Activated CD4-positive, alpha-beta T cell treated with anti-CD3 and anti-CD28 coated beads for 36 hours (primary cell): Measurements from ENCODE around the gene ADCY2. TPM values are rescaled to one million over a fixed set of nuclear protein-coding genes. Genes with fewer than 3 reads are reported as not detected.
"Not testable (repeated sequence)": the region's sequence is repeated elsewhere in the genome, so short reads cannot be mapped to it uniquely, and the experiment has no call there.

ENCODE experiments used
- ATAC-seq: fragments of 200-7000 bp; cut with Tn5 transposase; one replicate; pipeline ENCODE4 v1.10.0; 2021; ENCODE audit warnings: mild to moderate bottlenecking, moderate library complexity
- CTCF ChIA-PET: fragments of 350-600 bp; sonication (Branson Sonifier 250); formaldehyde crosslinking; loops from one replicate; lab custom pipeline; 2021; ENCODE audit warnings: antibody characterized with exemption; lab: Charles Lee
- POLR2A ChIA-PET: fragments of 350-600 bp; sonication (Branson Sonifier 250); formaldehyde crosslinking; loops from one replicate; lab custom pipeline; 2021; ENCODE audit warnings: antibody characterized with exemption, inconsistent platforms; lab: Charles Lee
- DNase-seq: peaks from one replicate; pipeline ENCODE4 v3.0.0-alpha.2; 2020
- H3K27ac Mint-ChIP-seq: one replicate; pipeline ENCODE4 v1.8.0; 2021; ENCODE audit warnings: mixed read lengths
- H3K27me3 Mint-ChIP-seq: one replicate; pipeline ENCODE4 v1.8.0; 2021; ENCODE audit warnings: mixed read lengths
- H3K36me3 Mint-ChIP-seq: one replicate; pipeline ENCODE4 v1.8.0; 2021; ENCODE audit warnings: low read depth, mixed read lengths
- H3K4me1 Mint-ChIP-seq: one replicate; pipeline ENCODE4 v1.8.0; 2021; ENCODE audit warnings: mixed read lengths
- H3K4me3 Mint-ChIP-seq: one replicate; pipeline ENCODE4 v1.8.0; 2021; ENCODE audit warnings: mild to moderate bottlenecking, moderate library complexity, mixed read lengths
- H3K9me3 Mint-ChIP-seq: one replicate; pipeline ENCODE4 v1.8.0; 2021; ENCODE audit warnings: low read depth, mixed read lengths
- intact Hi-C, 2 experiments: fragments of 100-400 bp; cut with DNase I in 1 of 2; cut with micrococcal nuclease in 1 of 2; formaldehyde crosslinking; loops; one replicate each; pipeline versions ENCODE4 v1.14.2 to v1.15.1; 2022 to 2024; cut with DNase I, micrococcal nuclease
- total RNA-seq, 2 experiments: library from RNA; stranded (reverse); gene quantifications; one replicate each; pipeline ENCODE4 v1.2.3, GENCODE V29; 2021

ADCY2 gene
- total RNA-seq, 2 experiments from 2014 or later, result not detected

GRCh38 chr5:7422316-7423106, 26.6 kb downstream of the ADCY2 start:
- no peaks in the 10 kb centered on the region for H3K9me3 Mint-ChIP-seq
- H3K4me1 Mint-ChIP-seq, result no peaks in the 10 kb centered on the region
- no peak for DNase-seq
- POLR2A ChIA-PET, result no interaction called here
- CTCF ChIA-PET, result no interaction called here
- ATAC-seq, result no peak
- H3K27ac Mint-ChIP-seq, result no peak overlapping the region
- peaks cover 16% of the 10 kb centered on the region for H3K27me3 Mint-ChIP-seq
- H3K4me3 Mint-ChIP-seq, result no peak overlapping the region
- intact Hi-C loops, result no loop called here
- no peaks in the 10 kb centered on the region for H3K36me3 Mint-ChIP-seq

GRCh38 chr5:7423231-7423630, 27.3 kb downstream of the ADCY2 start:
- H3K27me3 Mint-ChIP-seq, result peaks cover 16% of the 10 kb centered on the region
- H3K4me1 Mint-ChIP-seq, H3K27ac Mint-ChIP-seq, DNase-seq, POLR2A ChIA-PET, H3K36me3 Mint-ChIP-seq, H3K4me3 Mint-ChIP-seq, intact Hi-C loops, H3K9me3 Mint-ChIP-seq, ATAC-seq, CTCF ChIA-PET: not testable (repeated sequence)

- CTCF ChIA-PET, result no interaction called here
- no peaks in the 10 kb centered on the region for H3K4me1 Mint-ChIP-seq
- no peak overlapping the region for H3K27ac Mint-ChIP-seq
- H3K27me3 Mint-ChIP-seq, result peaks cover 12% of the 10 kb centered on the region
- no peaks in the 10 kb centered on the region for H3K9me3 Mint-ChIP-seq
- DNase-seq, result no peak
- H3K36me3 Mint-ChIP-seq, result no peaks in the 10 kb centered on the region
- no peak overlapping the region for H3K4me3 Mint-ChIP-seq
- intact Hi-C loops, result no loop called here
- POLR2A ChIA-PET, result no interaction called here
- ATAC-seq, result no peak
Observed at GRCh38 chr5:7425830-7426229, 29.9 kb downstream of the ADCY2 start.

GRCh38 chr5:7426284-7426683, 30.3 kb downstream of the ADCY2 start:
- Mint-ChIP-seq H3K4me1 (no peaks in the 10 kb centered on the region), H3K4me3 (no peak overlapping the region), H3K27me3 (peaks cover 11% of the 10 kb centered on the region), H3K36me3 (no peaks in the 10 kb centered on the region), H3K9me3 (no peaks in the 10 kb centered on the region), H3K27ac (no peak overlapping the region)
- DNase-seq (no peak), ATAC-seq (no peak)
- ChIA-PET POLR2A (no interaction called here), CTCF (no interaction called here)
- intact Hi-C loops, result no loop called here

GRCh38 chr5:7434914-7435313, 39.0 kb downstream of the ADCY2 start:
- POLR2A ChIA-PET, result no interaction called here
- no peaks in the 10 kb centered on the region for H3K36me3 Mint-ChIP-seq

GRCh38 chr5:7435503-7435902, 39.6 kb downstream of the ADCY2 start:
- ATAC-seq, result no peak
- POLR2A ChIA-PET, result no interaction called here
- no peaks in the 10 kb centered on the region for H3K27me3 Mint-ChIP-seq
- H3K9me3 Mint-ChIP-seq, result peaks cover 4% of the 10 kb centered on the region
- intact Hi-C loops, result no loop called here
- H3K4me3 Mint-ChIP-seq, result no peak overlapping the region
- no peaks in the 10 kb centered on the region for H3K4me1 Mint-ChIP-seq
- DNase-seq, result no peak
- CTCF ChIA-PET, result no interaction called here
- H3K36me3 Mint-ChIP-seq, result no peaks in the 10 kb centered on the region
- H3K27ac Mint-ChIP-seq, result no peak overlapping the region

More at GRCh38 chr5:7434914-7435313, 39.0 kb downstream of the ADCY2 start:
- ATAC-seq (no peak), DNase-seq (no peak)
- Mint-ChIP-seq H3K4me3 (no peak overlapping the region), H3K9me3 (peaks cover 4% of the 10 kb centered on the region), H3K27ac (no peak overlapping the region), H3K4me1 (no peaks in the 10 kb centered on the region), H3K27me3 (no peaks in the 10 kb centered on the region)
- CTCF ChIA-PET, result no interaction called here
- intact Hi-C loops, result no loop called here

- Mint-ChIP-seq H3K4me3 (no peak overlapping the region), H3K27ac (no peak overlapping the region), H3K27me3 (no peaks in the 10 kb centered on the region), H3K36me3 (no peaks in the 10 kb centered on the region), H3K9me3 (peaks cover 4% of the 10 kb centered on the region), H3K4me1 (no peaks in the 10 kb centered on the region)
- intact Hi-C loops, result no loop called here
- POLR2A ChIA-PET, result no interaction called here
- no peak for ATAC-seq
- no peak for DNase-seq
- CTCF ChIA-PET, result no interaction called here
Observed at GRCh38 chr5:7436521-7436920, 40.6 kb downstream of the ADCY2 start.

- intact Hi-C loops, result no loop called here
- DNase-seq (no peak), ATAC-seq (no peak)
- Mint-ChIP-seq H3K4me3 (no peak overlapping the region), H3K9me3 (peaks cover 4% of the 10 kb centered on the region), H3K27ac (no peak overlapping the region), H3K27me3 (no peaks in the 10 kb centered on the region), H3K4me1 (no peaks in the 10 kb centered on the region), H3K36me3 (no peaks in the 10 kb centered on the region)
- ChIA-PET POLR2A (no interaction called here), CTCF (no interaction called here)
Observed at GRCh38 chr5:7437836-7438235, 41.9 kb downstream of the ADCY2 start.

GRCh38 chr5:7445068-7445467, 49.1 kb downstream of the ADCY2 start:
- ATAC-seq (no peak), DNase-seq (no peak)
- Mint-ChIP-seq H3K9me3 (no peaks in the 10 kb centered on the region), H3K4me3 (no peak overlapping the region), H3K36me3 (no peaks in the 10 kb centered on the region), H3K27me3 (no peaks in the 10 kb centered on the region), H3K27ac (no peak overlapping the region), H3K4me1 (no peaks in the 10 kb centered on the region)
- ChIA-PET CTCF (no interaction called here), POLR2A (no interaction called here)
- intact Hi-C loops, result no loop called here

GRCh38 chr5:7445831-7446230, 49.9 kb downstream of the ADCY2 start:
- Mint-ChIP-seq H3K4me1 (no peaks in the 10 kb centered on the region), H3K27ac (no peak overlapping the region), H3K9me3 (no peaks in the 10 kb centered on the region), H3K27me3 (no peaks in the 10 kb centered on the region), H3K36me3 (no peaks in the 10 kb centered on the region), H3K4me3 (no peak overlapping the region)
- intact Hi-C loops, result no loop called here
- DNase-seq (no peak), ATAC-seq (no peak)
- POLR2A ChIA-PET, result no interaction called here
- CTCF ChIA-PET, result no interaction called here

- ChIA-PET CTCF (no interaction called here), POLR2A (no interaction called here)
- H3K27me3 Mint-ChIP-seq, result no peaks in the 10 kb centered on the region
Observed at GRCh38 chr5:7446913-7447312, 51.0 kb downstream of the ADCY2 start.

GRCh38 chr5:7453947-7454346, 58.0 kb downstream of the ADCY2 start:
- no peaks in the 10 kb centered on the region for H3K4me1 Mint-ChIP-seq
- H3K27ac Mint-ChIP-seq, result no peak overlapping the region
- H3K4me3 Mint-ChIP-seq, result no peak overlapping the region
- H3K9me3 Mint-ChIP-seq, result no peaks in the 10 kb centered on the region
- CTCF ChIA-PET, result no interaction called here
- intact Hi-C loops, result no loop called here
- no peak for ATAC-seq
- POLR2A ChIA-PET, result no interaction called here
- no peaks in the 10 kb centered on the region for H3K27me3 Mint-ChIP-seq
- no peaks in the 10 kb centered on the region for H3K36me3 Mint-ChIP-seq
- DNase-seq, result no peak

More at GRCh38 chr5:7446913-7447312, 51.0 kb downstream of the ADCY2 start:
- H3K36me3 Mint-ChIP-seq, result no peaks in the 10 kb centered on the region
- H3K4me3 Mint-ChIP-seq, result no peak overlapping the region
- intact Hi-C loops, result no loop called here
- DNase-seq (no peak), ATAC-seq (no peak)
- no peaks in the 10 kb centered on the region for H3K9me3 Mint-ChIP-seq
- no peak overlapping the region for H3K27ac Mint-ChIP-seq
- no peaks in the 10 kb centered on the region for H3K4me1 Mint-ChIP-seq
